ENCODE results near the gene TMEM63B.

Gene TMEM63B

DNA sequence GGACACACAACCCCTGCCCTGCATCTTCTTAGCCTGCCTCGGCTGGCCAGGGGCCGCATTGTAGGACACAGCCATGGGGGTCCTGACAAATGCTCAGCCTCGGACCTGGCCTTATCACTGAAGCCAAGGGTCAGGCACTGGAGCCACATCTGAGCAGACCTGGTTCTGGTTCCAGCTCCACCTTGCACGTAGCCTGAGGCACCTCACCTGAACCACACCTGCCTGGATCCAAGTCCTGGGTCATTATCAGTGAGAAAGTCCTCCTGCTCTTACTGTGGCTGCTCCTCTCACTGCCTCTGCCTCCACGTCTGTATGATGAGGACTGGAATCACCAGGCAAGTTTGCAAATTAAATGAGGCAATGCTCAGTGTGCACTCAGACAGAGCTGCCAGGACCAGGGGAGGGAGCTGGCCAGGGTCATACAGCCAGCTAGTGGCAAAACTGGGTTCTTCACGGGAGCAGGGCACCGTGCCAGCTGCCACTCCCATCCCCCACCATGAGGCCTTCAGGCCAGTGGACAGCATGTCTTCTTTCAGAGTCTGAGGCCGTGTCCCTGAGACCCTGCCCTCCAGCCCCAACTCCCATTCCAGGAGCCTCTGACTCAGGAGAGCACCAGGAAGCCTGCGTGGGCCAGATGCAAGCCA, 40.3 kb upstream of the TMEM63B start:
- TF ChIP-seq EP300 (IDR thresholded peaks at IDR 0.05; ENCODE audit: borderline replicate concordance): no peak
- TF ChIP-seq, protein P1, sequence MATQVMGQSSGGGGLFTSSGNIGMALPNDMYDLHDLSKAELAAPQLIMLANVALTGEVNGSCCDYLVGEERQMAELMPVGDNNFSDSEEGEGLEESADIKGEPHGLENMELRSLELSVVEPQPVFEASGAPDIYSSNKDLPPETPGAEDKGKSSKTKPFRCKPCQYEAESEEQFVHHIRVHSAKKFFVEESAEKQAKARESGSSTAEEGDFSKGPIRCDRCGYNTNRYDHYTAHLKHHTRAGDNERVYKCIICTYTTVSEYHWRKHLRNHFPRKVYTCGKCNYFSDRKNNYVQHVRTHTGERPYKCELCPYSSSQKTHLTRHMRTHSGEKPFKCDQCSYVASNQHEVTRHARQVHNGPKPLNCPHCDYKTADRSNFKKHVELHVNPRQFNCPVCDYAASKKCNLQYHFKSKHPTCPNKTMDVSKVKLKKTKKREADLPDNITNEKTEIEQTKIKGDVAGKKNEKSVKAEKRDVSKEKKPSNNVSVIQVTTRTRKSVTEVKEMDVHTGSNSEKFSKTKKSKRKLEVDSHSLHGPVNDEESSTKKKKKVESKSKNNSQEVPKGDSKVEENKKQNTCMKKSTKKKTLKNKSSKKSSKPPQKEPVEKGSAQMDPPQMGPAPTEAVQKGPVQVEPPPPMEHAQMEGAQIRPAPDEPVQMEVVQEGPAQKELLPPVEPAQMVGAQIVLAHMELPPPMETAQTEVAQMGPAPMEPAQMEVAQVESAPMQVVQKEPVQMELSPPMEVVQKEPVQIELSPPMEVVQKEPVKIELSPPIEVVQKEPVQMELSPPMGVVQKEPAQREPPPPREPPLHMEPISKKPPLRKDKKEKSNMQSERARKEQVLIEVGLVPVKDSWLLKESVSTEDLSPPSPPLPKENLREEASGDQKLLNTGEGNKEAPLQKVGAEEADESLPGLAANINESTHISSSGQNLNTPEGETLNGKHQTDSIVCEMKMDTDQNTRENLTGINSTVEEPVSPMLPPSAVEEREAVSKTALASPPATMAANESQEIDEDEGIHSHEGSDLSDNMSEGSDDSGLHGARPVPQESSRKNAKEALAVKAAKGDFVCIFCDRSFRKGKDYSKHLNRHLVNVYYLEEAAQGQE (IDR thresholded peaks at IDR 0.05; ENCODE audit: low read depth): peak; percentile 23; the same call in 1 of the 2 replicates
- TF ChIP-seq NFIC (IDR thresholded peaks at IDR 0.05): peak; percentile 82
- no peak for TF ChIP-seq CREB1 (IDR thresholded peaks at IDR 0.05; ENCODE audit: low read depth)

DNA sequence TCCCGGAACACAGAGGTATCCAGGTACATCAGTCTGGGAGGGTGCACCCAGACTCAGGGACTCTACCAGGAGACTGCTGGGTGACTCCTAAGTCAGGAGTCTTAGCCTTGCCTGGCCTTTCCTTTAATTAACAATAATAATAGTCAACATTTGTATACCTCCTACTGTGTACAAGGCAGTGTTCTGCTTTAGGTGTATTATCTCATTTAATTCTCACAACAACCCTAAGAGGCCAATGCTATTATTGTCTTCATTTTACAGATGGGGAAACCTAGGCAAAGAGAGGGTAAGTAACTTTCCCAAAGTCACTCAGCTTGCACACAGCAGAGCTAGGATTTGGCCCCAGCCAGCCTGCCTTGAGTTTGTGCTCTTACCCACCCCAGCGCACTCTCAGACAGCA, 39.7 kb upstream of the TMEM63B start:
- TF ChIP-seq, protein P2, sequence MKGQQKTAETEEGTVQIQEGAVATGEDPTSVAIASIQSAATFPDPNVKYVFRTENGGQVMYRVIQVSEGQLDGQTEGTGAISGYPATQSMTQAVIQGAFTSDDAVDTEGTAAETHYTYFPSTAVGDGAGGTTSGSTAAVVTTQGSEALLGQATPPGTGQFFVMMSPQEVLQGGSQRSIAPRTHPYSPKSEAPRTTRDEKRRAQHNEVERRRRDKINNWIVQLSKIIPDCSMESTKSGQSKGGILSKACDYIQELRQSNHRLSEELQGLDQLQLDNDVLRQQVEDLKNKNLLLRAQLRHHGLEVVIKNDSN (IDR thresholded peaks at IDR 0.05): no peak
- TF ChIP-seq ZBTB7A (IDR thresholded peaks at IDR 0.05; ENCODE audit: low read depth) (no peak), YY1 (IDR thresholded peaks at IDR 0.05; ENCODE audit: low read depth) (no peak), CREB1 (IDR thresholded peaks at IDR 0.05; ENCODE audit: low read depth) (no peak), FOXM1 (IDR thresholded peaks at IDR 0.05; ENCODE audit: borderline replicate concordance, low read depth) (no peak), EP300 (IDR thresholded peaks at IDR 0.05; ENCODE audit: borderline replicate concordance) (no peak), TEAD4 (IDR thresholded peaks at IDR 0.05) (no peak), RAD21 (IDR thresholded peaks at IDR 0.05; ENCODE audit: low read depth) (no peak), NFIC (IDR thresholded peaks at IDR 0.05) (no peak), TCF12 (IDR thresholded peaks at IDR 0.05; ENCODE audit: low read depth) (no peak), TAF1 (IDR thresholded peaks at IDR 0.05; ENCODE audit: low read depth) (no peak), EGR1 (IDR thresholded peaks at IDR 0.05) (no peak), CEBPB (IDR thresholded peaks at IDR 0.05) (no peak)
- TF ChIP-seq, protein P3, sequence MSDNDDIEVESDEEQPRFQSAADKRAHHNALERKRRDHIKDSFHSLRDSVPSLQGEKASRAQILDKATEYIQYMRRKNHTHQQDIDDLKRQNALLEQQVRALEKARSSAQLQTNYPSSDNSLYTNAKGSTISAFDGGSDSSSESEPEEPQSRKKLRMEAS (IDR thresholded peaks at IDR 0.05): no peak
- TF ChIP-seq, protein P1 (IDR thresholded peaks at IDR 0.05; ENCODE audit: low read depth): no peak

DNA sequence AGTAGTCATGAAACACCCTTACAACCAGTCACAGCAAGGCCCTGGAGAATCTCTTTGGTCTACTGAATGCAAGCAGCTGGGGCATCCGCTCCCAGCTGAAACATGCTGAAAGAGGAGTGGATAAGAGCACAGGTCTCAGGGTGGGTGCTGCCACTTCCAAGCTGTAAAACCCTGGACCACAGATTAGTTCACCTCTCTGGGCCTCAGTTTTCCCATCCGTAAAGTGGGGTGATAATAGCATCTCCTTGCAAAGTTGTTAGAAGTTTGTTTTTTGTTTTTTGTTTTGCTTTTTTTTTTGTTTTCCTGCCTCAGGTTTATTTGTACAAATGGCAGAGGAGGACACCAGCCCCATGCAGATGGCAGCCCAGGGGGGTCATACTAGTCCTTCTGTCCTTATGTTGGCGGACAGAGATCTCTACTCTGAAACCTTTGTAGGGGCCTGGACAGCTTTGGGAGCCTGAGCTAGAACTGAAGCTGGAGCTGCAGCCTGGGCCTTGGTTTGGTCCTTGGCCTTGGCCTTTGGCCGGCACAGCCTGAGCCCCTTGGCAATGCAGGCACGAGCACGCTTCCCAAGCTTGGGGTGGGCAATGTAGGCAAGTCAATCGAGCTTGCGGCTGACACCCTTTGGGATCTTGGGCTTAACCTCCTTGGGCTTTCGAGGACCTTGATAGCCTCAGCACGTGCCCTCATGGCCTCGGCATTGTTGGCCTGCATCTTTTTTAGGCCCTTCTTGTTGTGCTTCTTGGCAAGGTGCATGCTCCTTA, 38.3 kb upstream of the TMEM63B start:
- TF ChIP-seq, protein P3 (IDR thresholded peaks at IDR 0.05): no peak
- TF ChIP-seq TCF12 (IDR thresholded peaks at IDR 0.05; ENCODE audit: low read depth): no peak
- no peak for TF ChIP-seq TEAD4 (IDR thresholded peaks at IDR 0.05)
- TF ChIP-seq EP300 (IDR thresholded peaks at IDR 0.05; ENCODE audit: borderline replicate concordance): no peak
- TF ChIP-seq ZBTB7A (IDR thresholded peaks at IDR 0.05; ENCODE audit: low read depth): no peak
- TF ChIP-seq, protein P1 (IDR thresholded peaks at IDR 0.05; ENCODE audit: low read depth): no peak
- no peak for TF ChIP-seq RAD21 (IDR thresholded peaks at IDR 0.05; ENCODE audit: low read depth)
- TF ChIP-seq CEBPB (IDR thresholded peaks at IDR 0.05): no peak
- no peak for TF ChIP-seq FOXM1 (IDR thresholded peaks at IDR 0.05; ENCODE audit: borderline replicate concordance, low read depth)

DNA sequence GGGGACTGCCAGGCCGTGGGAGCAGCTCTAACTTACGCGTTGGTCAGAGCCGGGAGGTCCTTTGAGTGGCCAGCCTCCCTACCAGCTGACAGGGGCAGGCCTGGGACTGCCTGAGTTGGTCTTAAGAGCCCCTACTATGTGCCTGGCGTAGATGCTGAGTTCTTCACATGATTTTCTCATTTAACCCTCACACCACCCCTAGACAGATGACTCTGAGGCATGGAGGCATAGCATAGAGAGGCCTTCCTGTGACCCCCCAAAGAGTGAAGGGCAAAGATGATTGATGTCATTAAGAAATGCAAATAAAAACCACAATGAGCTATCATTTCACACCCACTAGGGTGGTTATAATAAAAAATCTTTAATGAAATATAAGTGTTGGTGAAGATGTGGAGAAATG, 36.9 kb upstream of the TMEM63B start:
- no peak for TF ChIP-seq NFIC (IDR thresholded peaks at IDR 0.05)
- no peak for TF ChIP-seq CEBPB (IDR thresholded peaks at IDR 0.05)
- no peak for TF ChIP-seq CREB1 (IDR thresholded peaks at IDR 0.05; ENCODE audit: low read depth)
- TF ChIP-seq TEAD4 (IDR thresholded peaks at IDR 0.05): no peak
- TF ChIP-seq TAF1 (IDR thresholded peaks at IDR 0.05; ENCODE audit: low read depth): no peak
- no peak for TF ChIP-seq ZBTB7A (IDR thresholded peaks at IDR 0.05; ENCODE audit: low read depth)
- no peak for TF ChIP-seq EGR1 (IDR thresholded peaks at IDR 0.05)
- TF ChIP-seq RAD21 (IDR thresholded peaks at IDR 0.05; ENCODE audit: low read depth): no peak
- TF ChIP-seq, protein P2 (IDR thresholded peaks at IDR 0.05): no peak
- TF ChIP-seq FOXM1 (IDR thresholded peaks at IDR 0.05; ENCODE audit: borderline replicate concordance, low read depth): no peak
- TF ChIP-seq, protein P3 (IDR thresholded peaks at IDR 0.05): no peak
- no peak for TF ChIP-seq EP300 (IDR thresholded peaks at IDR 0.05; ENCODE audit: borderline replicate concordance)
- TF ChIP-seq TCF12 (IDR thresholded peaks at IDR 0.05; ENCODE audit: low read depth): no peak
- no peak for TF ChIP-seq YY1 (IDR thresholded peaks at IDR 0.05; ENCODE audit: low read depth)
- TF ChIP-seq, protein P1 (IDR thresholded peaks at IDR 0.05; ENCODE audit: low read depth): no peak
